ENCODE data around the gene POLR2E. TPM values are rescaled to one million over a fixed set of nuclear protein-coding genes. Genes with fewer than 3 reads are reported as not detected.

POLR2E gene
- total and polyA plus RNA-seq, 10 donors = 70.8 to 152 (median 120) TPM

DNA sequence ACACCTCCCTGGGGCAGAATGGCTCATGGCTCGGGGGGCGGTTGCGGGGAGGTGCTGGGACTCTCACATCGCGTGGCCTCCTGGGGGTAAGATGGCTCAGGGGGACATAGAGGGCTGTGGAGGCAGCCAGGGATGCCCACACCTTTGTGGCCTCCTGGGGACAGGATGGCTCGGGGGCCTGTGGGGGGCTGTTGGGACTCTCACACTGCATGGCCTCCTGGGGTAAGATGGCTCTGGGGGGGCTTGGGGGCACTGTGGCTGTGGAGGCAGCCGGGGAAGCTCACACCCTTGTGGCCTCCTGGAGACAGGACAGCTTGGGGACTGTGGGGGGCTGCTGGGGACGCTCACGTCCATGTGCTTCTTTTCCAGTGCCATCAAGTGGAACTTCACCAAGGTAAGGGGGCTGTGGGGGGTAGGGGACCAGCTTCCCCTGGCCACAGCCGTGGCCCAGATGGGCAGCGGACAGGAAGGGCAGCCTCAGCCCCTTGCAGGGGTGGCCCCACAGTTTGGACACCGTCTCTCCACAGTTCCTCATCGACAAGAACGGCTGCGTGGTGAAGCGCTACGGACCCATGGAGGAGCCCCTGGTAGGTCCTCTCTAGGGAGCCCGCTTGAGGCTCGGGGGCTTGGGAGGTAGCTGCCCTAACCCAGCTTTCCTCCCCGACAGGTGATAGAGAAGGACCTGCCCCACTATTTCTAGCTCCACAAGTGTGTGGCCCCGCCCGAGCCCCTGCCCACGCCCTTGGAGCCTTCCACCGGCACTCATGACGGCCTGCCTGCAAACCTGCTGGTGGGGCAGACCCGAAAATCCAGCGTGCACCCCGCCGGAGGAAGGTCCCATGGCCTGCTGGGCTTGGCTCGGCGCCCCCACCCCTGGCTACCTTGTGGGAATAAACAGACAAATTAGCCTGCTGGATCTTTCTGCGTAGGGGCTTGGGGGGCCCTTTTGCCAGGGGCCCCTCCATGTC, 11.0 kb upstream of the POLR2E start:
- Histone ChIP-seq H3K4me1 (peaks cover 23 to 66% (median 56%) of the 10 kb centered on the region in 6 donors), H3K9me3 (no peaks in the 10 kb centered on the region), H3K27me3 (replicated peaks in 1 of 7) (no peaks in the 10 kb centered on the region), H3K27ac (peak overlapping the region in 4 of 8 donors; percentile 95 to 100 (median 98)), H3K36me3 (peaks cover 3 to 59% (median 51%) of the 10 kb centered on the region in 6 donors), H3K4me3 (peak overlapping the region in 1 of 8 donors; percentile 84)
- intact Hi-C loops (cut with DNase I; ENCODE audit: low total_unique reads) = no loop called here
- WGBS, 5 donors = 75 to 91% (median 84%) methylated on average over 17 to 32 of the region's 32 CpGs
- peak; percentile 82 for DNase-seq
- TF ChIP-seq POLR2A (IDR thresholded peaks at IDR 0.05) (no peak), POLR2AphosphoS5 (IDR thresholded peaks at IDR 0.05) (peak; percentile 34 to 83 (median 51))
- TF ChIP-seq, protein P1, sequence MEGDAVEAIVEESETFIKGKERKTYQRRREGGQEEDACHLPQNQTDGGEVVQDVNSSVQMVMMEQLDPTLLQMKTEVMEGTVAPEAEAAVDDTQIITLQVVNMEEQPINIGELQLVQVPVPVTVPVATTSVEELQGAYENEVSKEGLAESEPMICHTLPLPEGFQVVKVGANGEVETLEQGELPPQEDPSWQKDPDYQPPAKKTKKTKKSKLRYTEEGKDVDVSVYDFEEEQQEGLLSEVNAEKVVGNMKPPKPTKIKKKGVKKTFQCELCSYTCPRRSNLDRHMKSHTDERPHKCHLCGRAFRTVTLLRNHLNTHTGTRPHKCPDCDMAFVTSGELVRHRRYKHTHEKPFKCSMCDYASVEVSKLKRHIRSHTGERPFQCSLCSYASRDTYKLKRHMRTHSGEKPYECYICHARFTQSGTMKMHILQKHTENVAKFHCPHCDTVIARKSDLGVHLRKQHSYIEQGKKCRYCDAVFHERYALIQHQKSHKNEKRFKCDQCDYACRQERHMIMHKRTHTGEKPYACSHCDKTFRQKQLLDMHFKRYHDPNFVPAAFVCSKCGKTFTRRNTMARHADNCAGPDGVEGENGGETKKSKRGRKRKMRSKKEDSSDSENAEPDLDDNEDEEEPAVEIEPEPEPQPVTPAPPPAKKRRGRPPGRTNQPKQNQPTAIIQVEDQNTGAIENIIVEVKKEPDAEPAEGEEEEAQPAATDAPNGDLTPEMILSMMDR (IDR thresholded peaks at IDR 0.05 in 8 of 11, conservative IDR thresholded peaks at IDR 0.05 in 3 of 11) = no peak

DNA sequence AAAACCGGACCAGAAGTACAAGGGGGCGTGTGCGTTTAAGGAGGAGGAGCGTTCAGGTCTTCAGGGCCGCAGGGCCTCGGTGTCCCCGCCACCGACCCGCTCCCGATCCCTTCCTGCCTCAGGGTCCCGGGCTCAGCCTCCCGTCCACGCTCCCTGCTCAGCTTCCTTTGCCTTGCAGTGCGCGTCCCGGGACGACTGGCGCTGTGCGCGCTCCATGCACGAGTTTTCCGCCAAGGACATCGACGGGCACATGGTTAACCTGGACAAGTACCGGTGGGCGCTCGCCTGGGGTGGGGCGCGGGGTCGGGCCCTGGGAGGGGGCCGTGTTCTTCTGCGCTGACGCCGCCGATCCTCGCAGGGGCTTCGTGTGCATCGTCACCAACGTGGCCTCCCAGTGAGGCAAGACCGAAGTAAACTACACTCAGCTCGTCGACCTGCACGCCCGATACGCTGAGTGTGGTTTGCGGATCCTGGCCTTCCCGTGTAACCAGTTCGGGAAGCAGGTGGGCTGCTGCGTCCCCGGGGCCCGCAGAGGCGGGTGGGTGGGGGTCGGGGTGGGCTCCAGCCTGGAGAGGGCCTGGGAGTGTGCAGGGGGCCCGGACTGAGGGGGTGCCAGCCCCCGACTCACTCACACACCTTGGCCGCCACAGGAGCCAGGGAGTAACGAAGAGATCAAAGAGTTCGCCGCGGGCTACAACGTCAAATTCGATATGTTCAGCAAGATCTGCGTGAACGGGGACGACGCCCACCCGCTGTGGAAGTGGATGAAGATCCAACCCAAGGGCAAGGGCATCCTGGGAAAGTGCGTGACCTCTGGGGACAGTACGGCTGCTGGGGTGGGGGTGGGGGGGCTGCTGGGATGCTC, 10.1 kb upstream of the POLR2E start:
- intact Hi-C loops (cut with DNase I; ENCODE audit: low total_unique reads) = no loop called here
- Histone ChIP-seq H3K27ac (peak overlapping the region; percentile 92 to 100 (median 96)), H3K27me3 (replicated peaks in 1 of 7) (no peaks in the 10 kb centered on the region), H3K4me1 (peaks cover 29 to 75% (median 65%) of the 10 kb centered on the region in 6 donors), H3K9me3 (no peaks in the 10 kb centered on the region), H3K4me3 (peak overlapping the region; percentile 67 to 88 (median 82)), H3K36me3 (peaks cover 3 to 50% (median 42%) of the 10 kb centered on the region in 6 donors)
- 33 to 56% (median 39%) methylated on average over 55 to 69 of the region's 69 CpGs for WGBS, 5 donors
- TF ChIP-seq POLR2A (IDR thresholded peaks at IDR 0.05) = no peak
- peak; percentile 69 to 89 (median 72) for TF ChIP-seq POLR2AphosphoS5 (IDR thresholded peaks at IDR 0.05)
- TF ChIP-seq, protein P1 (IDR thresholded peaks at IDR 0.05 in 8 of 11, conservative IDR thresholded peaks at IDR 0.05 in 3 of 11) = no peak
- DNase-seq = peak; percentile 88

DNA sequence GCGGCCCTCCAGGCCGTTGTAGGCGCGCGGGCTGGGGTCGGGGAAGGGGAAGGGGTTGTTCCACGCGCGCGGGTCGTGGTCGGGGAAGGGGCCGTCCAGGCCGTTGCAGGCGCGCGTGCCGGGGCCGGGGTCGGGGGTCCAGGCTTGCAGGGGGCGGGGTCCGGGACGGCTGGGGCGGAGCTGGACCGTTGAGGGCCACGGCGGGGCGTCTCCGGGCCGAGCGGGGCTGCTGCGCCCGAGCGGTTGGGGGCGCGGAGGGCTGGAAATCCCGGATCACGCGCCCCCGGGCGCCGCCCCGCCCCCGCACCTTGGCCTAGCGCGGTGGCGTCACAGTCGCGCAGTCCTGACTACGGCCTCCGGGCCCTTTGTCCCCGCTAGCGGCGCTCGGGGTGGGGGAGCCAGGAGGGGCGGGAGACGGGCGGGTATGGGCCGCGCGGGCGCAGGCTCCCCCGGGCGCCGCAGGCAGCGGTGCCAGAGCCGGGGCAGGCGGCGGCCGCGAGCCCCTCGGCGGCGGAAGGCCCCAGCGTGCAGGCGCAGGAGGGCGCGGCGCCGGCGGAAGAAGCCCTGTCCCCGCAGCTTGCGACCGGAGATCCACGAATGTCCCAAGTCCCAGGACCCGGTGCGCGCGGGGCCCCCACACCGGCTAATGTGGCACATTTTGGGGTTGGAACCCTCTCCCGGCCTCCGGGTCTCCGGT, 9.3 kb upstream of the POLR2E start:
- DNase-seq = peak; percentile 93
- Histone ChIP-seq H3K4me3 (peak overlapping the region; percentile 67 to 88 (median 82)), H3K9me3 (no peaks in the 10 kb centered on the region), H3K27ac (peak overlapping the region; percentile 92 to 100 (median 96)), H3K36me3 (peaks cover 3 to 42% (median 34%) of the 10 kb centered on the region in 6 donors), H3K27me3 (replicated peaks in 1 of 7) (no peaks in the 10 kb centered on the region), H3K4me1 (peaks cover 29 to 83% (median 73%) of the 10 kb centered on the region in 6 donors)
- 0 to 1% (median 1%) methylated on average over 38 to 93 of the region's 93 CpGs for WGBS, 5 donors
- TF ChIP-seq, protein P1 (IDR thresholded peaks at IDR 0.05 in 8 of 11, conservative IDR thresholded peaks at IDR 0.05 in 3 of 11) = peak in 1 of 11 experiments; percentile 8
- no peak for TF ChIP-seq POLR2AphosphoS5 (IDR thresholded peaks at IDR 0.05)
- intact Hi-C loops (cut with DNase I; ENCODE audit: low total_unique reads) = no loop called here
